Measurements from ENCODE around the gene CMIP. TPM values are rescaled to one million over a fixed set of nuclear protein-coding genes. Genes with fewer than 3 reads are reported as not detected.

The CMIP gene
- total and polyA plus RNA-seq, 10 of the 15 experiments (the other 5 are each of a cell fraction or from before 2014, with no cell fraction given): 1.2 to 43.2 (median 4.4) TPM

GRCh38 chr16:81586417-81586816 lies 141.8 kb downstream of the CMIP start:
- H4K20me1 ChIP-seq (ENCODE audit: control insufficient read depth, insufficient read depth): 0 out of 2 replicates have a peak, but pooled peaks cover 3% of the 10 kb centered on the region
- 96% methylated on average over 7 of the region's 7 CpGs for WGBS (ENCODE audit: insufficient coverage, insufficient replicate concordance, low lambda C conversion rate, missing lambda C conversion rate)
- CTCF ChIA-PET: no interaction called here

GRCh38 chr16:81586977-81587625 lies 142.5 kb downstream of the CMIP start:
- Histone ChIP-seq H3K79me2 (ENCODE audit: control insufficient read depth, insufficient read depth, low read length) (no peaks in the 10 kb centered on the region; the same call in 1 of the 2 replicates), H3K27ac (ENCODE audit: control insufficient read depth, insufficient read depth) (no peak overlapping the region), H3K9ac (ENCODE audit: control insufficient read depth, insufficient read depth, low read length) (no peak overlapping the region), H3K4me3 (no peak overlapping the region), H3K4me1 (ENCODE audit: control insufficient read depth, insufficient read depth, low read length) (no peaks in the 10 kb centered on the region), H3K9me3 (replicated peaks; ENCODE audit: control insufficient read depth, insufficient read depth, low read length) (no peaks in the 10 kb centered on the region), H3K27me3 (replicated peaks in 1 of 2; ENCODE audit: control insufficient read depth in 2 of 2, insufficient read depth in 2 of 2, low read length in 1 of 2) (no peaks in the 10 kb centered on the region), H3K36me3 (ENCODE audit: control insufficient read depth in 2 of 2, insufficient read depth in 2 of 2, low read length in 1 of 2) (peaks cover 0 to 2% of the 10 kb centered on the region in 2 experiments; a peak in 3 of 4 replicates), H2AFZ (ENCODE audit: control insufficient read depth, low read depth, low read length) (no peak overlapping the region), H4K20me1 (ENCODE audit: control insufficient read depth, insufficient read depth) (0 out of 2 replicates have a peak, but pooled peaks cover 3% of the 10 kb centered on the region), H3K4me2 (ENCODE audit: control insufficient read depth, insufficient read depth) (no peak overlapping the region)
- in situ Hi-C loops (cut with MboI) (no loop called here), intact Hi-C loops (cut with micrococcal nuclease; ENCODE audit: unreplicated experiment) (no loop called here)
- no peak for DNase-seq (ENCODE audit: low read depth, low spot score)
- no peak for FAIRE-seq
- no TSS peak for BruUV-seq (replicated peaks)
- TF ChIP-seq ASH2L (IDR thresholded peaks at IDR 0.05; ENCODE audit: borderline replicate concordance, low read depth) (no peak), ELK1 (IDR thresholded peaks at IDR 0.05; ENCODE audit: low read depth, low read length) (no peak), POLR2AphosphoS5 (IDR thresholded peaks at IDR 0.05; ENCODE audit: low read length) (no peak), EP300 (IDR thresholded peaks at IDR 0.05; ENCODE audit: borderline replicate concordance in 1 of 2, control insufficient read depth in 1 of 2, low read depth in 2 of 2, low read length in 2 of 2) (no peak), CHD1 (IDR thresholded peaks at IDR 0.05; ENCODE audit: low read depth, low read length) (no peak), JUND (IDR thresholded peaks at IDR 0.05; ENCODE audit: low read depth, low read length) (no peak), SREBF2 (IDR thresholded peaks at IDR 0.05; ENCODE audit: low read length) (no peak), CREM (IDR thresholded peaks at IDR 0.05; ENCODE audit: low read depth) (no peak), MEF2B (IDR thresholded peaks at IDR 0.05; ENCODE audit: partially characterized antibody, poor library complexity, severe bottlenecking) (no peak), WRNIP1 (IDR thresholded peaks at IDR 0.05; ENCODE audit: borderline replicate concordance, low read depth, low read length) (no peak), EZH2 (IDR thresholded peaks at IDR 0.05; ENCODE audit: borderline replicate concordance, control insufficient read depth, low read depth, low read length) (no peak), ZNF384 (IDR thresholded peaks at IDR 0.05; ENCODE audit: borderline replicate concordance, low read depth, low read length) (no peak), HDAC6 (IDR thresholded peaks at IDR 0.05; ENCODE audit: unreplicated experiment) (no peak), RELA (IDR thresholded peaks at IDR 0.05; ENCODE audit: borderline replicate concordance, partially characterized antibody) (no peak)
- no peak for ATAC-seq
- WGBS (ENCODE audit: insufficient coverage, insufficient replicate concordance, low lambda C conversion rate, missing lambda C conversion rate): 84% methylated on average over 11 of the region's 11 CpGs
- CTCF ChIA-PET: no interaction called here
- RAD21 ChIA-PET (ENCODE audit: unreplicated experiment): no interaction called here
- SMC1A ChIA-PET (ENCODE audit: uncharacterized antibody, unreplicated experiment): no interaction called here
- POLR2A ChIA-PET: no interaction called here

More at GRCh38 chr16:81586417-81586816, 141.8 kb downstream of the CMIP start:
- DNase-seq (ENCODE audit: low read depth, low spot score) (no peak), ATAC-seq (no peak), FAIRE-seq (no peak)
- Histone ChIP-seq H3K9me3 (replicated peaks; ENCODE audit: control insufficient read depth, insufficient read depth, low read length) (no peaks in the 10 kb centered on the region), H3K4me1 (ENCODE audit: control insufficient read depth, insufficient read depth, low read length) (no peaks in the 10 kb centered on the region), H3K4me2 (ENCODE audit: control insufficient read depth, insufficient read depth) (no peak overlapping the region), H2AFZ (ENCODE audit: control insufficient read depth, low read depth, low read length) (no peak overlapping the region), H3K27ac (ENCODE audit: control insufficient read depth, insufficient read depth) (no peak overlapping the region), H3K4me3 (no peak overlapping the region), H3K79me2 (ENCODE audit: control insufficient read depth, insufficient read depth, low read length) (no peaks in the 10 kb centered on the region; the same call in 1 of the 2 replicates), H3K36me3 (ENCODE audit: control insufficient read depth in 2 of 2, insufficient read depth in 2 of 2, low read length in 1 of 2) (peaks cover 0 to 2% of the 10 kb centered on the region in 2 experiments; a peak in 3 of 4 replicates), H3K27me3 (replicated peaks in 1 of 2; ENCODE audit: control insufficient read depth in 2 of 2, insufficient read depth in 2 of 2, low read length in 1 of 2) (no peaks in the 10 kb centered on the region), H3K9ac (ENCODE audit: control insufficient read depth, insufficient read depth, low read length) (no peak overlapping the region)
- ChIA-PET POLR2A (no interaction called here), RAD21 (ENCODE audit: unreplicated experiment) (no interaction called here), SMC1A (ENCODE audit: uncharacterized antibody, unreplicated experiment) (no interaction called here)
- intact Hi-C loops (cut with micrococcal nuclease; ENCODE audit: unreplicated experiment) (no loop called here), in situ Hi-C loops (cut with MboI) (no loop called here)
- no TSS peak for BruUV-seq (replicated peaks)
- TF ChIP-seq KDM1A (IDR thresholded peaks at IDR 0.05; ENCODE audit: borderline replicate concordance): no peak

Data from GM12878 (cell line).